M059J (cell line): Measurements from ENCODE around the gene ATP6V0A4. TPM values are rescaled to one million over a fixed set of nuclear protein-coding genes. Genes with fewer than 3 reads are reported as not detected.
"Not testable (repeated sequence)": the region's sequence is repeated elsewhere in the genome, so short reads cannot be mapped to it uniquely, and the experiment has no call there.

ENCODE experiments used
- DNase-seq: peaks from one replicate; pipeline ENCODE4 v3.0.0-alpha.2; 2012; ENCODE audit warnings: low read depth
- total RNA-seq: library from RNA; depleted of rRNA; stranded (reverse); fragments of >200 nt; shearing (Covaris generic); gene quantifications from 2 replicates; pipeline ENCODE4 v1.2.3, GENCODE V29; 2014; rRNA removed

ATP6V0A4 gene
- 0.20 and 0.91 TPM in 2 replicates for total RNA-seq

DNA sequence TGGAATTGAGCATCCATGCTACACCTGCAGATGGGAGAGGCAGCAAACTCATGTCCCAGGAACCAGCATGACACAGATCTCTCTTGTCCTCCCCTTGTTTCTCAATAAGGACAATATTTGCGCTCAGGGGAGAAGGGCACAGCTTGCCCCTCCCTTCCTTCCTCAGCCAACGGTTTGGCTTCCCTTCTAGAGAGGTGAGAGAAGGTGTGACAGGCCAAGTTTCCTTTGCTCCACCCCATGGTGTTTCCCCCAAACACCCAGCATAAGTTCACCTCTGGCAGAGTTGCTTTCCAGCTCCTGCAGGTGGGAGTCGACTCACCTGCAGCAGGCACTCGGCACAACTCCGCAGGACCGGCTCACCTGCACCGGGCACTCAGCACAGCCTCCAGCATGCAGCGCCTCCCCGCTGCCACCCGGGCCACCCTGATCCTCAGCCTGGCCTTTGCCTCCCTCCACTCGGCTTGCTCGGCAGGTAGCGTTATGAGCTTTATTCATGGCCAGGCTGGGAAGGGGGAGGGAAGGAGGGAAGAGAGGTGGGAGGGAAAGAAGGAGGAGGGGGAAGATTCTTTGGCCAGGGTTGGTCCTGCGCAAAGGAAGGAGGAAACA, at the start of gene ATP6V0A4, which contains the start of gene TMEM213:
TSS of gene ATP6V0A4 (minus strand) at position 482 of the 606 bp plus-strand sequence. CDS start 26,949 bp downstream, outside the sequence.
TSS of gene TMEM213 (plus strand) at position 280 of the 606 bp plus-strand sequence. CDS start at position 391, 111 bp downstream.
- DNase-seq = no peak

- no peak for DNase-seq
Observed at GRCh38 chr7:138845711-138846110, 47.7 kb upstream of the ATP6V0A4 start.

DNA sequence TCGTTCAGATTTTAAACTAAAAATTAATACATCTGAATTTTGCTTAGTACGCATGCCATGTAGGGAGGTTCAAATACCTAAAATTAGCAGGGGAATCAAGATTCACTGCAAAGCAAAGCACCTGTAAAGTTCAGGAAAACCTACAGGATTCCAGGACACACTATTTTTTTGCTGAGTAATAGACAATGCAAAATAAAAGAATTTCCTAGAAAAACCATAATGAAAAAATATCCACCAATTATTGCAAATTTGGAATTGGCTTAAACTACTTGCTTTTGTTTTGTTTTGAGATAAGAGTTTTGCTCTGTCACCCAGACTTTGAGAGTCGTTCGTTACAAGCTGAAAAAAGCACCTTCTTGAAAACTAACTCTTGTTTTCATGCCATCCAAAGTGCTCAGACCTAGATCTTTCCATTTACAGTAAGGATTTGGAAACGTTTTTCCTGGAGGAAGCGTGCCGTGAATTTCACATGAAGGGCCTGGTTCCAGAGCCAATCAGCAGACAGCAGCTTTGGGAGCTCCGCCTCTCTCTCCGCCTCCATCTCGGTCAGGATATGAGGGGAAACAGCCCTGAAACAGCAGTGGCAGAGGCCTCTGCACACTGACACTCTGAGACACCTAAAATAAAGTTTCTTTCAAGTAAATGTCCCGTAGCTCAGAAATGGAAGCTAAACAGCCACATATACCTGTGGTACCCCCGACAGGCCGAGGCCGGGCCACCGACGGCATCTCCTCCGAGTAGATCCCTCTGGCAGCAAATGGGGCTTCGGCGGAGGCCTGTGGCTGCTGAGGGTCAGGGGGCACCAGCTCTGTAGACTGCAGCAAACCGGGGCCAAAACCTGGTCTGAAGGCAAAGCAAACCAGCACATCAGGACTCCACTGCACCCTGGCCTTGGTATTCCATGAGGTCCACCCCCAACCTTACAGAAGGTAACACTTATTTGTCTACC, 45.9 kb upstream of the ATP6V0A4 start:
- DNase-seq = no peak

- DNase-seq = peak; percentile 72
Observed at GRCh38 chr7:138842111-138842510, 44.1 kb upstream of the ATP6V0A4 start.

DNA sequence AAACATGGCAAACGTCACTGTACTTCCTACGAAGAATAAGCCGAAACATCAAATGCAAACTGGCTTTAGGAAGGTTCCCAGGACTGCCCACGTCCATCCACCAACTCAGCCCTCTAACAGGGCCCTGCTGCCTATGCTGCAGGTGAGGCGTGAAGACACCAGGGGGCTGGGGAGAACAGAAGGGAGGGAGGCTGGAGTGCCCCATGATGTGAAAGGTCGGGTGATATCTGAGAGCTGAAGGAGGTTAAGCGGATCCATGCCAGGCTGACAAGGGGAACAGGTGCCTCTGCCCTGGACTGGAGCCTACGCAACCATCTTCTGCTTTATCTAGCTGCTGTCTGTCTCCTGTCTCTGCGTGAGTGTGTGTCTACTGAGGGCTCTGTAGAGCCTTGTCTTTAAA, 40.2 kb upstream of the ATP6V0A4 start:
- DNase-seq = no peak

GRCh38 chr7:138837627-138838026, 39.6 kb upstream of the ATP6V0A4 start:
- no peak for DNase-seq

- DNase-seq = no peak
Observed at GRCh38 chr7:138835087-138835486, 37.1 kb upstream of the ATP6V0A4 start.

- no peak for DNase-seq
Observed at GRCh38 chr7:138834583-138834982, 36.6 kb upstream of the ATP6V0A4 start.

GRCh38 chr7:138833596-138833995, 35.6 kb upstream of the ATP6V0A4 start:
- no peak for DNase-seq

DNA sequence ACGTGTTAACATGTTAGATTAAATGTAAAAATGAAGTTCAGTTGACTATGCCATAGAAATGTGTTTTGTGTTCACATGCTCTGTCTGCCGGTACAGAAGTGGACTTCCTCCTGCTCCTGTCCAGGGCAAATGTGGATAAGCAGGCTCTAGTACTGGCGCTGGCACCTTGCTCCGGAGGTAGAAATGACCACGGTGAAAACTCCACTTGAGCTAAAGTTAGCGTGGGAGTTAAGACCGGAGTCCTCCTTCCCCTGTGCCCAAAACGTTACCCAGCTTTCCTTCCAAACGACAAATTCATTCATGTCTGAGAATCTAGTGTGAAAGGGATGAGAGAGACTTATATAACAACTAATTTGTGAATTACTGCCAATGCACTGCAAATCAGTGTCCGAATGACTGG, 35.0 kb upstream of the ATP6V0A4 start:
- no peak for DNase-seq

- DNase-seq = no peak
Observed at GRCh38 chr7:138829335-138829734, 31.3 kb upstream of the ATP6V0A4 start.

DNA sequence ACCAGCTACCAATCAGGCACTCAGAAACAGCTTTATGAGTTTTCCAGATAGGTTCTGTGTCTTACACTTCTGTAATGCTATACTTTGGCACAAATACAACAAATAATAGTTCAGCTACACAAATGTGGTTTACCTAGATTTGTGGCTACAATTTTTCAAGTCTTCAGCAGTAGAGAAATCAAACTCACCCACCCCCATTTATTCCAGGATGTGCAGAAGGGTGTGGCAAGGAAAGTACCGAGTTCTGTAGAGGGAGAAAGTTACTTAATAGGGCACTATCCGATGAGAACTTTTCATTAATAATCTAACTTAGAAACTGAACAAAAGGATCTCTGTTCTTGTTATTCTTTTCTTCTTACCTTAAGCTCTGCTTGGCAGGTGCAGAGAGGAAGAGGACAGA, 30.3 kb upstream of the ATP6V0A4 start:
- DNase-seq = no peak

- DNase-seq = no peak
Observed at GRCh38 chr7:138825049-138825721, 27.2 kb upstream of the ATP6V0A4 start.

DNA sequence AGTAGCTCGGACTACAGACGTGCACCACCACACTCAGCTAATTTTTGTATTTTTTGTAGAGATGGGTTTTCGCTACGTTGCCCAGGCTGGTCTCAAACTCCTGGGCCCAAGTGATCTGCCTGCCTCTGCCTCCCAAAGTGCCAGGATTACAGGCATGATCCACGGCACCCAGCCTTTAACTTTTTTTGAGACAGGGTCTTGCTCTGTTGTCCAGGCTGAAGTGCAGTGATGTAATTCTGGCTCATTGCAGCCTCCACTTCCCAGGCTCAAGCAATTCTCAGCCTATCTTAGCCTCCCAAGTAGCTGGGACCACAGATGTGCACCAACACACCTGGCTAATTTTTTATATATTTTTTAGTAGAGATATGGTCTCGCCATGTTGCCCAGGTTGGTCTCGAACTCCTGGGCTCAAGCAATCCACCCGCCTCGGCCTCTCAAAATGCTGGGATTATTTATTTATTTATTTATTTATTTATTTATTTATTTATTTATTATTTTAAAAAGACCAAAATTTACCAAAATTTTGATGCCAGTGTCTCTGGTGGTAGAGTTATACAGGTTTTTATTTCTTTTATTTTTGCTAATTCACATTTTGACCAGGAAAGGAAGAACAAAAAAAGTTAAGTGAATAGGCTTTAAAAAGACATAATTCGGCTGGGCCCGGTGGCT, 25.0 kb upstream of the ATP6V0A4 start:
- no peak for DNase-seq

GRCh38 chr7:138821912-138822311, 23.9 kb upstream of the ATP6V0A4 start:
- DNase-seq = no peak

DNA sequence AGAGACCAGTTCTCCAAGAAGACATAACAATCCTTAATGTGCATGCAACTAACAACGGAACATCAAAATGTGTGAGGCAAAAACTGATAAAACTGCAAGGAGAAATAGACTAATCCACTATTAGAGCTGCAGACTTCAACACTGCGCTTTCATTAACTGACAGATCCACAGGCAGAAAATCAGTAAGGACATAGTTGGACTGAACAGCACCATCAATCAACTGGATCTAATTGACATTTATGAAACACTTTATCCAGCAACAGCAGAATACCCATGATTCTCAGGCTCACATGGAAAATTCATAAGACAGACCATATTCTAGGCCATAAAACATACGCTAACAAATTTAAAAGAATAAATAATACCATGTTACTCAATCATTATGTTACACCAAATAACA, 21.6 kb upstream of the ATP6V0A4 start:
- DNase-seq = no peak

- no peak for DNase-seq
Observed at GRCh38 chr7:138816650-138817049, 18.7 kb upstream of the ATP6V0A4 start.

DNA sequence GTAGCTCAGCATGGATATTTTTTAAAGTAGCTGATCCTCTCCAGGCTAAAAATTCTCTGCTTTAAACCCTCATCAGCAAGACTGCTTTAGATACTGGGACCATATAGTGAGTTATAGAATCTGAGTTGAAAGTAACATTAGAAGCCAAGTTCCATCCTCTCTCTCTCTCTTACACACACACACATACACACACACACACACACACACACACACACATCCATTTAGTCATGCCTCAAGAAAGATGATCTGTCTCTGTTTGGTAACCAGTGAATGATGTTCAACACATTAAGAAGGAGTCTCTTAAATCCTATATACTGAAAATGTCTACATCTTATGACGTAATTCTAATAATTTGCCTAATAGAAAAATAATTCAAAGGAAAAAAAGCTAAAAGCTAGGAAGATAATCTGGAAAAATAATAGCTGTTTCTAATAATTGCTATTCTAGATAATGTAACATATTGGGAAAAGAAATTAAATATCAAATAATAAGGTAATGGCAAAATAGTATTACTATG, 16.9 kb upstream of the ATP6V0A4 start:
- DNase-seq = no peak

- DNase-seq = no peak
Observed at GRCh38 chr7:138813945-138814344, 15.9 kb upstream of the ATP6V0A4 start.

DNA sequence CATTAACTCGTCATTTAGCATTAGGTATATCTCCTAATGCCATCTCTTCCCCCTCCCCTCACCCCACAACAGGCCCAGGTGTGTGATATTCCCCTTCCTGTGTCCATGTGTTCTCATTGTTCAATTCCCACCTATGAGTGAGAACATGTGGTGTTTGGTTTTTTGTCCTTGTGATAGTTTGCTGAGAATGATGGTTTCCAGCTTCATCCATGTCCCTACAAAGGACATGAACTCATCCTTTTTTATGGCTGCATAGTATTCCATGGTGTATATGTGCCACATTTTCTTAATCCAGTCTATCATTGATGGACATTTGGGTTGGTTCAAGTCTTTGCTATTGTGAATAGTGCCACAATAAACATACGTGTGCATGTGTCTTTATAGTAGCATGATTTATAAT, 13.3 kb upstream of the ATP6V0A4 start:
- not testable (repeated sequence) for DNase-seq

DNA sequence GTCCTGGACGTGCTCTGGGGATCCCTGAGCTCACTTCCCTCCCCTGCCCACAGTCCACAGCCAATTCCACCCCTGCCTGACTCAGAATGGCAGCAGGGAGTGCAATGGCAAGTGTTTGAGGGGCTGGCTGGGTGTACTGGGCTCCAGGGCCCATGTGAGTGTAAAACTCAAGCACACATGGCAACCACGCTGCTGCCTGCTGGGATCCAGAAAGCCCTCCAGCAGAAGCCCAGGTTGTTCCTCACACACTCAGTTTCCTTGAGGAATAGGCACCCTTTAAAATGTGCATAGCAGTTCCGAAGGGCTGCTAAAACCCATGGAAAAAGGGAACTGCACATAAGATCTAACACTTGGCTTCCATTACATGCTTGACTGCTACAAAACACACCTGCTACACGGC, 11.3 kb upstream of the ATP6V0A4 start:
- no peak for DNase-seq

DNA sequence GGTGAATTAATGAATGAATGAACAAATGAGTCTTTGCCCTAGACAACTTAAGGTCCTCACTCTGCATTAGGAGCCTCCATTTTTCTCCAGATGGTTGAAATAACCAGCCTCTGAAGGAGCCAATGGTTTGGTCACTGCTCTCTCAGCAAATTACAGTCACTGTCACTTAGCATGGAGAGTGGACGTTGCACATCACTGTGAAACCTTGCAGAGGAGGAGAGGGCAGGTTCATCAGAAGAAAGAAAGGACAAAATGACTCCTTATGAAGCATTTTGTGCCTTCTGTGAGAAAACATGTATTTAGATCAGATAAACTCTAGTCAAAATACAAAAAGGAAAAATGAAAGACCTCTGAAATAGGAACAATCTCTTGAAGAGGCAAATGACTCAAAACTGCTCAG, 6.6 kb upstream of the ATP6V0A4 start:
- DNase-seq = no peak
